Omental fat pad (tissue), 4 donors: ENCODE data around the gene REN. TPM values are rescaled to one million over a fixed set of nuclear protein-coding genes. Genes with fewer than 3 reads are reported as not detected.

Experiments
- ATAC-seq: fragments of 150-250 bp; one replicate; pipeline ENCODE4 v1.9.1; 2016; ENCODE audit warnings: mild to moderate bottlenecking, moderate library complexity; ENCODE audit not compliant: low FRiP score
- DNase-seq: peaks from one replicate; pipeline ENCODE4 v3.0.0-alpha.2; 2019; ENCODE audit warnings: low spot score
- CTCF ChIP-seq, 3 donors: fragments of 450-650 bp; IDR thresholded peaks; one replicate each; pipeline ENCODE4 v1.5.1; 2016 to 2017; ENCODE audit warnings: antibody characterized with exemption in 3 of 3, mild to moderate bottlenecking in 3 of 3, moderate library complexity in 2 of 3
- total RNA-seq, 4 donors: library from RNA; depleted of rRNA; stranded (reverse); fragments of >200 nt; gene quantifications; one replicate each; pipeline ENCODE4 v1.1.0, GENCODE V29; 2016

The REN gene
- total RNA-seq, 4 donors from 2014 or later: 1.4 to 2.8 TPM; not detected in 2

- TF ChIP-seq CTCF (IDR thresholded peaks at IDR 0.05): no peak
- ATAC-seq (no peak), DNase-seq (no peak)
These were observed 25.9 kb upstream of the REN start for GRCh38 chr1:204192046-204192445.

- ATAC-seq: no peak
- no peak for DNase-seq
- no peak for TF ChIP-seq CTCF (IDR thresholded peaks at IDR 0.05)
These were observed 25.3 kb upstream of the REN start for GRCh38 chr1:204191456-204191855.

GRCh38 chr1:204190212-204191211 is 24.4 kb upstream of the REN start:
- ATAC-seq (peak; percentile 57), DNase-seq (no peak)
- no peak for TF ChIP-seq CTCF (IDR thresholded peaks at IDR 0.05)

GRCh38 chr1:204188959-204189639 is 23.0 kb upstream of the REN start:
- DNase-seq (no peak), ATAC-seq (no peak)
- no peak for TF ChIP-seq CTCF (IDR thresholded peaks at IDR 0.05)

GRCh38 chr1:204186597-204186996 is 20.5 kb upstream of the REN start:
- ATAC-seq (no peak), DNase-seq (no peak)
- TF ChIP-seq CTCF (IDR thresholded peaks at IDR 0.05): no peak

GRCh38 chr1:204181116-204181515 is 15.0 kb upstream of the REN start:
- ATAC-seq: no peak
- TF ChIP-seq CTCF (IDR thresholded peaks at IDR 0.05): no peak

More at GRCh38 chr1:204181116-204181515, 15.0 kb upstream of the REN start:
- no peak for DNase-seq
